CD4-positive, alpha-beta T cell treated with Interleukin-4 for 4 hours (primary cell): ENCODE results near the gene SC5D.
A peak's percentile ranks its signal among the peaks of the same experiment; 100 is the strongest.

Source experiments
- DNase-seq: peaks from one replicate; pipeline ENCODE4 v3.0.0-alpha.2; 2020

SC5D gene

GRCh38 chr11:121295246-121296029 lies 2.9 kb downstream of the SC5D start:
- no peak for DNase-seq

DNA sequence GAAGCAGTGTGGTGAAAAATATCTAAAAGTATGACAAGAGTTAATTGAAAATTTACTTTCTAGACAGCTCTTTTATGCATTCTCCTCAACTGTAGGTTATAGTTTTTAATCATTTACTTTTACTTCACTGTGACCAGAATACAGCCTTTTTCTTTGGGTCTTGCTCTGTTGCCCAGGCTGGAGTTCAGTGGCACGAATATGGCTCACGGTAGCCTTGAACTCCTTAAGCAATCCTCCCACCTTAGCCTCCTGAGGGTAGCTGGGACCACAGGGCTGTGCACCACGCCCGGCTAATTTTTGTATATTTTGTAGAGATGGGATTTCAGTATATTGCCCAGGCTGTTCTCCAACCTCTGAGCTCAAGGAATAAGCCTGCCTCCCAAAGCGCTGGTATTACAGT lies 5.3 kb downstream of the SC5D start:
- DNase-seq: no peak

DNA sequence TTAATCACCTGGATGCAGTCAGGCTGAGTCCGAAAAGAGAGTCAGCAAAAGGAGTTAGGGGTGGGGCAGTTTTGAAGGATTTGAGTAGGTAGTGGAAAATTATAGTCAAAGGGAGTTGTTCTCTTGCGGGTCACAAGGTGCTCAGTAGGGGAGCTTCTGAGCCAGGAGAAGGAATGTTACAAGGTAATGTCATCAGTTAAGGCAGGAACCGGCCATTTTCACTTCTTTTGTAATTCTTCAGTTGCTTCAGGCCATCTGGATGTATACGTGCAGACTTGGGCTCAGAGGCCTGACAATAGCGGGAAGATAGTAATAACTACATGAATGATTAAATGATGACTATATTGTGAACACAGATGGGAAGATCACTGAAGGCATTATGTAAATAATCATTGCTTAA lies 6.2 kb downstream of the SC5D start:
- DNase-seq: no peak

DNA sequence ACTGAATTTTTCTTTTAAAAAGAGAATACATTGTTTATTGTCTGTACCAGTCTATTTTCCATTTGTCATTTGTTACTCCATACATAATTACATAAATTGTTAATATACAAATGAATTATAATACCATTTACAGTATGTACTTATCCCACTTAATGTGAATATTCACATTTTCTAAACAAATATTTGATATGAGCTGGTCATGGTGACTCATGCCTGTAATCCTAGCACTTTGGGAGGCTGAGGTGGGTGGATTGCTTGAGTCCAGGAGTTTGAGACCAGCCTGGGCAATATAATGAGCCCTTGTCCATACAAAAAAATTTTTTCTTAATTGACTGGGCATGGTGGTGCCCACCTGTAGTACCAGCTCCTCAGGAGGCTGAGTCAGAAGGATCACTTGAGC lies 6.8 kb downstream of the SC5D start:
- no peak for DNase-seq

GRCh38 chr11:121300313-121300971 lies 7.9 kb downstream of the SC5D start:
- DNase-seq: no peak

DNA sequence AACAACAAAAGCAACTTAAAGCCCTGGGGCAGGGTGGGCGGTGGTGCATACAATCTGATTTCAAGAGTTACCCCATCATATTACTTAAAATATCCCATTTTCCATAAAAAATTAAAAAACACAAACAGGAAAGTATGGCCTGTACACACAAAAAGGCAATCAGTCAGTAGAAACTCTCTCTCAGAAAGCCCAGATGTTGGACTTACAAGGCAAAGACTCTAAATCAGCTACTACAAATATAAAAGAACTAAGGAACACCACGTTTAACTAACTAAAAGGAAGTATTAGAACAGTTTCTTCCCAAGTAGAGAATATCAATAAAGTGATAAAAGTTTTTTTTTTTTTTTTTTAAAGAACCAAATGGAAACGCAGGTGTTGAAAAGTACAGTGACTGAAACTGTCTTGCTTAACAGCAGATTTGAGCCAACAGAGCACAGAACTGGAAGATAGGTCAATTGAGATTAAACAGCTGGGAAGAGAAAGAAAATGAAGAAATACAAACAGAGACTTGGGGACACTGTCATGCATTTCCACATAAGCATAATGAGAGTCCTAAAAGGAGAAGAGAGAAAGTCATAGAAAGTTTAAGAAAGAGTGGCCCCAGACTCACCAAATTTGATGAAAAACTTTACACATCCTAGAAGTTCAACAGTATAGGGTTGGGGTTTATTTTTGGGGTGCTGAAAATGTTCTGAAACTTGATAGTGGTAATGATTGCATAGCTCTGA lies 8.6 kb downstream of the SC5D start:
- DNase-seq: no peak

DNA sequence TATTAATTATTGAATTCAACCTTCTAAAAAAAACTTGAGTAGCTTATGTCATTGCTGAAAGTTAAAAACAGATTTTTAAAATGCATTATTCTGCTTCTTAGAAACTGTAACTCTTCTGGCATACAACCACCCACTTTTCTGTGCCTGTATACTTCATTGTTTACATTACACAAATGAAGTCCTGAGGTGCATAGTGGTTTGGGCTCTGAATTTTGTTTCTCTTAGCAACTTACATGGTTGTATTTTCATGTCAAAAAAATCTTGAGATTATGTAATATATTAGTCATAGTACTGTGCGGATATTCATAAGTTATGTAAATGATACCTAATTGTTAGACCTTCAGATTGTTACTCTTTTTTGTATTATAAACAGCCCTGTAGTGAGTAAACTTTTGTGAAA lies 12.2 kb downstream of the SC5D start:
- DNase-seq: no peak

DNA sequence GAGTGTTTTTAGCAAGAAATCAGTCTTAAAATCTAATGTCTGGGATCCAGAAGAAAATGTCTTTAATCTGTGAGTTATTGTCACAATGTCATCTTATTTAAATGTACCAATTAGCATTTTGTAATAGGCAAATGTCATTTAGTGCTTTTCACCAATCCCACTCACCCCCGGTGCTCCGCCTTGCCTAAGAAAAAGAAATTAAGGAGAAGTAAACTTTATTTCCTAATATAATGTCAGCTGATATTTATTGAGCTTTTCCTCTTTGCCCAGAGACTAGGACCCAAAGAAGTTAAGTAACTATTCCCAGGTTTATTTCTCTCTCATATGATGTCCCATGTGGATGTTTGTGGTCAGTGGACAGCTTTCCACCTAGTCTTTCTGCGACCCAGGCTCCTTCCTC lies 16.2 kb downstream of the SC5D start:
- no peak for DNase-seq

DNA sequence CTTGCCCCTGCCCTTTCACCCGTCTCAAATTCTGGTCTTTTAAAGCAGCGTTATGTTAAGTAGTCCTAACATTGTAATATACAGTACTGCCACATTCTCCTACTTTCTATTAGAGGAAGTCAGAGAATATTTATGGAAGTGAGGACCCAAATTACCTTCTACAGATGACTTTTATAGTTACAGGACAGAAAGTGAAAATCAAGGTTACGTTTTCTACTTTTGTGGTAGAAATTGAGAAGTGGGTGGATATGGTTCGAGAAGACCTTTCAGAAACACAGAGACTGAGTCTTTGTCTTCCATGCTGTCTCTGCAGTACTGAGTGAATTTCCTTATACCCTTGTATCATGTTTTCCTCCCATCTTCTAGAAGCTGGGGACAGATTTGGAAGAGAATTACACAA lies 17.1 kb downstream of the SC5D start:
- DNase-seq: no peak

DNA sequence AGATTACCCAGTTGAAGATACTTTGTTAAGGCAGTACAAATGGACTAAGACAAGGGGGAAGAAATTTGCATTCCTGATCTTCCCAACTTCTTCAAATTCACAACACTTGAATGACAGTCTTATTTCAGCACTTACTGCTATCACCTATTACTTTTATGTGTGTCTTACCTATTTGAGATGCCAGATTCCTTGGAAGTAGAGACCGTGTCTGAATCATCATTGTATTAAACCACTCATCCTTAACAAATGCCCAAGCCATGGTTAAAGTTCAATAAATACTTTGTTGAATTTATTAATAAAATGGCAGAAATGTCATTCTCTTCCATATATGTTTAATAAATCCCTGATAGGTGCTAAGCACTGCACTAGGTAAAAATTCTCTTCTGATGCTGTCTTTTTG lies 18.3 kb downstream of the SC5D start:
- DNase-seq: no peak

- no peak for DNase-seq
Observed at GRCh38 chr11:121311373-121311772, 18.8 kb downstream of the SC5D start.

DNA sequence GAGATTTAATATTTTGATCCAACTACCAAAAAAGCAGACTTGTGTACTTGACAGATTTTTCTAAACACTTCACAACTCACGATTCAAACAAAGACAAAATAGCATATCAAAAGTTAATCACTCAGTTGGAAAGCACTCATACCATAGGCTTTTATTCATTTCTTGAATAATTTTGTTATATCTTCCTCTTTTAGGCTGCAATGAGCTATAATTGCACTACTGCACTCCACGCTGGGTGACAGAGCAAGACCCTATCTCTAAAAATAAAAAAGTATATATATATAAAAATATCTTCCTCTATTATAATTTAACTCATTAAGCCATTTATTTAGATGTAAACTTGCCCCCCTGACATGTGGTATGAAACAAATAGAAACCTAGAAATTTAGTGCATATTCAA lies 19.9 kb downstream of the SC5D start:
- no peak for DNase-seq

DNA sequence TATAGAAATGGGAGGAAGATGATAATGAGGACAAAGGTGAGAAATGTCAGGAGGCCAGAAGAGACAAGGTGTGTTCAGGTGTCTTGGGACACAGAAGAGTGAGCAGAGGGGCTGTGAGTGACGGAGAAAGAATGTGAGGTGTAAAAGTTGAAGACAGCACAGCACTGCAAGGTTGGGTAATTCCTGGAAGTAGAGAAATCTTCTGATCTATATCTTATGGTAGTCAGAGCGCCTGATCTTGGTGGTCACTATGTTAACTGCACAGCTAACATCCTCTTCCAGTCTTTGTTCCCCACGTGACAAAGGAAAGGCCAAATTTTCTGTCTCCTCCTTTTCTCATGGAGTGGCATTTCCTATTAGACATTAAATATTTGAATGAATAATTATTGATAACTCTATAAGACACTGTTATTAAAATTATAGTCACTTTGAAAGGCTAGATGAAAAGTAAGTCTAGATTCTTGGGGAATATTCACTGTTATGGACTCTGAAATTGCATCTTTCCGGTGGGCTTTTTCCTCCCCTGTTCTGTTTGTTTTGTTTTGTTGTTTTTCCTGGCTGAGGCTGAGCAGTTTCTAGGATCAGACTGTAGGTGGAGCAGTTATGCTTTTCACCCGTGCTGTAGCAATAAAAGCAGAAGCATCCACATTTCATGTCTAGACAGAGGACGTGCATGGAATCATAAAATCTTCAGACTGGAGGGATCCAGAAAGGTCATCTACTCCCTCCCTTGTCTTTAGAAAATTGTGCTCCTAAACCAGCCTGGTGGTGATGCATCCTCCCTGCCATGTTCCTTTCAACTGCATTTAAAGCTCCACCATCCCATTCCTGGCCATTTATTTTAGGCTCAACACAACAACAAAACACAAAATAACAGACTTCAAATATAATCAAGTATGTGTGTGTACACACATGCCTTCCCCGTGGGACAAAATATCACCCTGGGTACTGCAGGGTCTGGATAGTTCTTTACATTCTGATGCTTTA lies 26.6 kb downstream of the SC5D start:
- peak; percentile 54 for DNase-seq

DNA sequence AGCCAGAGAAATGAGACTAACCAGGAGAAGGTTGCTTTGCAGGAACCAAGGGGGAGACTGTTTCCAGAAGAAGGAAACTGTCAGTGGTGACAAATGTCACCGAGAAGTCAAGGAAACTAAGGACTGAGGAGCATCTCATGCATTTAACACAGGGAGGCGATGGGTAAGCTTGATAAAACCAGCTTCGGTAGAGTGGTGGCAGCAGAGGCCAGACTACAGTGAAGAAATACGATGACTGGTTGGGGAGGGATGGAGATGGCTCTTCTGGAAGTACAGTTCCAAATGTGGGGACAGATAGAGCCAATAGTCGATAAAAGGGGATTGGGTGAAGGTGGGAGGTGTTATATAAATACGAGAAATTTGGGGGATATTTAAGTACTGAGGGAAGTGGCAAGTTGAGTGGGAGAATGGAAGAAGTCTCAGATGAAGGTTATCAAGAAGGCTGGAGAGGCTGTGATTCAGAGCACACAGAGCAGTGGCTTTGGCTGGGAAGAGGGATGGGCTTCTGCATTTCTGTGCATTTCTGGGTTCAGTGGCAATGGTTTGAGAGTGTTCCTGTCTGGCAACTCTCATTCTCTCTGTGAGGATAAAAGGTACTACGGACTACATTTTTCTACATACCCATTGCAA lies 29.2 kb downstream of the SC5D start:
- DNase-seq: peak; percentile 47

GRCh38 chr11:121323046-121323607 lies 30.6 kb downstream of the SC5D start:
- no peak for DNase-seq

DNA sequence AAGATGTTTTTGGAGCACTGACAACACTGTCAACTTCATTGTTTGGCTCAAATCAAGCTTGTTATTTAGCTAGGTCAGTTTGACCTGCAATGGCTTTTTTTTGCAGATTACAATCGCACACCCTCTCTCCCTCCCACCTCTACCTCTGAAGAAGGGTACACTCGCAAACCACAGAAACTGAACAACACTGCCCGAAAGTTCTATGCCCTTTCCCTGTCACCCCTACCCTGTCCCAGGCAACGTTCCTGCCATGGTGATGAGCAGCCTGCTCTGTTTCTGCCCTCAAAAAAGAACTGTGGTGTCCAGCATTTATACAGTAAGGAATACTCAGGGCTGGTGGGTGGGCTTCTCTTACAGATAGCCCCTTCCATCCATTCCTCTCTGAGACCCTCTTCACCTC lies 33.7 kb downstream of the SC5D start:
- no peak for DNase-seq

DNA sequence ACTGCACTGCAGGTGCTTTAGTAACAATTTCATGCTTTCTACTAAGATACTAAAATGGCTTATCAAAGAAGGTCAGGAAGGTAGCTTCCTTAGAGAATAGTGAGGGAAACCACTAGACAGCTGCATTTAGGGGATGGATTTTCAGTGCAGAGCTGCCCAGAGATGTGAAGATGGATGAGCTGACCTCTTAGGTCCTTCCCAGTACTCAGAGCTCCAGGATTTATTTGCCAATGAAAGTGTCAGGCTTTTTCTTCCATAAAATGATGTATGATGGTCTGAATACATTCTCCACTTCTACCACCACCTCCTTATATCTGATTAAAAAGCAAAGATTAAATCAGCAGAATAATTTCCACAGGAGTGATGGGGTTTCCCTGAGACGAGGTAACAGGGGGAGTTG lies 35.0 kb downstream of the SC5D start:
- no peak for DNase-seq

- peak; percentile 44 for DNase-seq
Observed at GRCh38 chr11:121328176-121328966, 35.8 kb downstream of the SC5D start.

GRCh38 chr11:121328967-121329679 lies 36.6 kb downstream of the SC5D start:
- no peak for DNase-seq

DNA sequence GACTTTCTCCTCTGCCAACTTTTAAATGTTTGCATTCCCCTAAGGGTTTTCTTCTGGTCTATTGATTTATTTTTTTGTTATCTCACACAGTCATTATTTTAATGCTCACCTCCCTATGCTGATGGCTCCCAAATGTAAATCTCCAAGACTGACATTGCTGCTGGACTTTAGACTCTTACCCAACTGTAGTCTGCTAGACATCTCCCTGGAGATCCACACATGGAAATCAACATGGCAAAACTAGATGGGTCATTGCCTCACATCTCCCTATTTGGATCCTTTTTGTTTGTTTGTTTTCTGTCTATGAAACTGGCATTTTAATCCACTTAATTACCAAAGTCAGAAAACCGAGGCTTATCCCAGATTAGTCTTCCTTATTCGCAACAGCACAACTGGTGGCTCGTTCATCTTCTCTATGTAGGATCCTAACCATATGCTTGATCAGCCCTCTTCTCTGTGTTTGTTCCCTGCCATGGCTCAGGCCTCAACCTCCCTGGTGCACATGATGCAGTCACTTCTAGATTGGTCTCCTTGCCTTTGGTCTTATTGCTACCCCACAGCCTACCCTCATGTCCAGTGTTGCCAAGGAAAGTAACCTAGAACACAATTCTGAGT lies 37.3 kb downstream of the SC5D start:
- no peak for DNase-seq
